GM21529 (cell line): ENCODE data around the gene ADORA1.

Experiments
- ATAC-seq: cut with Tn5 transposase; IDR thresholded peaks from one replicate; pipeline ENCODE4 v1.9.1; 2021; ENCODE audit not compliant: unreplicated experiment

The ADORA1 gene

GRCh38 chr1:203171341-203172183, 44.0 kb downstream of the ADORA1 start:
- no peak for ATAC-seq

GRCh38 chr1:203172184-203173010, 44.9 kb downstream of the ADORA1 start:
- no peak for ATAC-seq

- no peak for ATAC-seq
Measured at GRCh38 chr1:203173011-203173555, 45.6 kb downstream of the ADORA1 start.

- ATAC-seq = peak; percentile 90
Measured at GRCh38 chr1:203173566-203173965, 46.0 kb downstream of the ADORA1 start.

GRCh38 chr1:203174324-203174985, 46.9 kb downstream of the ADORA1 start:
- no peak for ATAC-seq

GRCh38 chr1:203175237-203175826, 47.8 kb downstream of the ADORA1 start, which contains the start of gene MYBPH:
Gene MYBPH, minus strand, starts transcription at chr1:203175826. Its CDS starts 71 bp downstream, at chr1:203175755.
- ATAC-seq = no peak

GRCh38 chr1:203175827-203176241, 48.3 kb downstream of the ADORA1 start:
- no peak for ATAC-seq

- ATAC-seq = no peak
Measured at GRCh38 chr1:203176273-203177035, 48.9 kb downstream of the ADORA1 start.

- no peak for ATAC-seq
Measured at GRCh38 chr1:203177036-203177405, 49.5 kb downstream of the ADORA1 start.

- no peak for ATAC-seq
Measured at GRCh38 chr1:203177470-203178039, 50.0 kb downstream of the ADORA1 start.

- ATAC-seq = no peak
Measured at GRCh38 chr1:203178083-203178482, 50.6 kb downstream of the ADORA1 start.

GRCh38 chr1:203178821-203179666, 51.5 kb downstream of the ADORA1 start:
- ATAC-seq = no peak

GRCh38 chr1:203179667-203180005, 52.1 kb downstream of the ADORA1 start:
- ATAC-seq = no peak

GRCh38 chr1:203180611-203181330, 53.2 kb downstream of the ADORA1 start:
- no peak for ATAC-seq

- no peak for ATAC-seq
Measured at GRCh38 chr1:203181586-203182386, 54.3 kb downstream of the ADORA1 start.

GRCh38 chr1:203182387-203182953, 54.9 kb downstream of the ADORA1 start:
- no peak for ATAC-seq

- ATAC-seq = no peak
Measured at GRCh38 chr1:203183828-203184227, 56.3 kb downstream of the ADORA1 start.
